ENCODE data around the gene TPPP3.
A peak's percentile ranks its signal among the peaks of the same experiment; 100 is the strongest.

TPPP3 gene

DNA sequence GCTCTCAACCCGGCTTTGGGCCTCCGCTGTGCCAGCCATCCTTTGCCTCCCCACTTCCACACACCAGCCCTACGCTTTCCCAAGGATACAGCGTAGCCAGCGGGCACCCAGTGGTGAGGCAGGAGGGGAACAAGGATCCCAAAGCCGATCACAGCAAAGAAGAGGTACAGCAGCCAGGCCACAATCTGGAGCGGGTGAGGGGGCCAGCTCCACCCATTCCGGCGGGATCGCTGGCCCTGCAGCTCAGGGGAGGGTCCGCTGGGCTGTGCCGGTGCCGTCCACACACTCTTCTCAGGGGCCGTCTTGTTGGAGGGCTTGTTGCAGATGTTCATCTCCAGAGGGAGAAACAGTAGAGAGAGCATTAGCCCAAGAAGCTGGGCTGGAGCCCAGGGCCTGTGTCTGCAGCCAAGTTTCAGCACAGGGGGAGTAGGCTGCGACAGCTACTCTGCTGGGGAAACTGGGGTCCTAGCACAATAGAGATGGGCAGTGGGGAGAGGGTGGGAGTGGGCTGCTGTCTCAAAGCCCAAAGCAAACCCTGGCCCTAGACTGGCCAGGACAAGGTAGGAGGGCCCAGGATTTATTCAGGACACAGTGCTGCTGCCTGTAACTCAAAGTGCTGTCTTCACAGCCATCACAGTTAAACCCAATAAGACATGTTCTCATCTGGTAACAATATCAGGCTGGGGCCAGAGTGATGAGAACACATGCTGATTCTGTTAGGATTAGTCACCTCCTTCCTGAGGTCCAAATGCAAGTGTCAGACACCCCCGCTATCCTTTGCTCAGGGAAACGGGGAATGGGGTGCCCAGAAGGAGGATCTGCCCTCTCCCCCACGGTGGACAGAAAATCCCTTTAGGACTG is 13.0 kb upstream of the TPPP3 start:
- H3K36me3 ChIP-seq (ENCODE audit: control insufficient read depth in 1 of 2, insufficient read depth in 2 of 2, low read length in 2 of 2) = no peaks in the 10 kb centered on the region
- peaks cover 28% of the 10 kb centered on the region for H3K79me1 ChIP-seq (ENCODE audit: low read length)
- peaks cover 21 to 23% of the 10 kb centered on the region in 2 experiments for H3K4me1 ChIP-seq (ENCODE audit: control insufficient read depth in 1 of 2, insufficient read depth in 2 of 2, low read length in 2 of 2)
- H2AFZ ChIP-seq (ENCODE audit: insufficient read depth, low read length, poor library complexity) = no peak overlapping the region
- no peaks in the 10 kb centered on the region for H3K9me3 ChIP-seq (ENCODE audit: insufficient read depth, low read depth, low read length)
- peak overlapping the region; percentile 4 for H3K4ac ChIP-seq (ENCODE audit: low read depth, low read length)
- peak overlapping the region; percentile 60 for H4K91ac ChIP-seq (ENCODE audit: low read depth, low read length)
- H3K23ac ChIP-seq (ENCODE audit: low read length) = no peak overlapping the region
- no peak overlapping the region for H3K27ac ChIP-seq (ENCODE audit: low read depth, low read length)
- no CpG with 5 or more reads among the region's 18 CpGs for WGBS (ENCODE audit: extremely low coverage, insufficient coverage, insufficient read length)
- no peak overlapping the region for H3K9ac ChIP-seq (ENCODE audit: low read length)
- peak overlapping the region; percentile 85 for H2BK12ac ChIP-seq (ENCODE audit: low read length)
- no peak overlapping the region for H4K12ac ChIP-seq (ENCODE audit: low read depth, low read length)
- peak overlapping the region; percentile 34 for H3K14ac ChIP-seq (ENCODE audit: low read length)
- H2BK120ac ChIP-seq (ENCODE audit: insufficient read depth, low read length, poor library complexity) = peak overlapping the region; percentile 33
- peak overlapping the region; percentile 55 for H2AK5ac ChIP-seq (ENCODE audit: low read length)
- peak overlapping the region; percentile 61 for H4K8ac ChIP-seq (ENCODE audit: low read depth, low read length)
- peak overlapping the region; percentile 2 for H2BK5ac ChIP-seq (ENCODE audit: low read depth, low read length, poor library complexity)
- no peak overlapping the region for H3K4me2 ChIP-seq (ENCODE audit: low read length)
- H3K18ac ChIP-seq (ENCODE audit: low read length) = peak overlapping the region; percentile 3
- no peak overlapping the region for H3K4me3 ChIP-seq (ENCODE audit: low read depth, low read length)
- no peak for DNase-seq
- no peaks in the 10 kb centered on the region for H3K27me3 ChIP-seq (ENCODE audit: insufficient read depth, low read length)
- peaks cover 3% of the 10 kb centered on the region for H3K79me2 ChIP-seq (ENCODE audit: control insufficient read depth, insufficient read depth, low read length, poor library complexity)

DNA sequence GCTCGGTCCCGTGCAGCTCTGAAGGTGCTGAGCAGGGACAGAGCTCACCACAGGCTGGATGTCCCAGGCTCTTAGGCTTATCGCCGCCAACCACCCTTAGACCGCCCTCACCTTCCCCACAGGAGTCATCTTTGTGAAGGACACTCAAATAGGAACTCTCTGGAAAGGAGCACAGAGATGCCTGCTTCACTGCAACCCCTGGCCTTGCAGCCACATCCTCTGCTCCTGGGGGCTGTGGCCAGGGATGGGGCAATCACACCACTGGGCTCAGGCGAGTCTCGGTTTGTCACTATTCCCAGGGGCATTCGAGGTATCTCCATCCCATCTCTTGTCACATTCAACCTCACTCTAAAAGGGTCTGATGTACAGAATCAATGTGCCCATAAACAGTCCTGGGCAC is 12.0 kb upstream of the TPPP3 start:
- Histone ChIP-seq H3K9ac (ENCODE audit: low read length) (no peak overlapping the region), H3K4me3 (ENCODE audit: low read depth, low read length) (no peak overlapping the region), H3K36me3 (ENCODE audit: control insufficient read depth in 1 of 2, insufficient read depth in 2 of 2, low read length in 2 of 2) (no peaks in the 10 kb centered on the region), H2AFZ (ENCODE audit: insufficient read depth, low read length, poor library complexity) (no peak overlapping the region), H3K14ac (ENCODE audit: low read length) (peak overlapping the region; percentile 75), H2AK5ac (ENCODE audit: low read length) (no peak overlapping the region), H3K79me2 (ENCODE audit: control insufficient read depth, insufficient read depth, low read length, poor library complexity) (peaks cover 3% of the 10 kb centered on the region), H3K18ac (ENCODE audit: low read length) (no peak overlapping the region), H4K12ac (ENCODE audit: low read depth, low read length) (no peak overlapping the region), H4K91ac (ENCODE audit: low read depth, low read length) (peak overlapping the region; percentile 86), H3K4ac (ENCODE audit: low read depth, low read length) (peak overlapping the region; percentile 37), H4K8ac (ENCODE audit: low read depth, low read length) (peak overlapping the region; percentile 59), H3K23ac (ENCODE audit: low read length) (no peak overlapping the region), H2BK5ac (ENCODE audit: low read depth, low read length, poor library complexity) (peak overlapping the region; percentile 44), H2BK120ac (ENCODE audit: insufficient read depth, low read length, poor library complexity) (peak overlapping the region; percentile 65), H3K79me1 (ENCODE audit: low read length) (peaks cover 28% of the 10 kb centered on the region), H3K27ac (ENCODE audit: low read depth, low read length) (peak overlapping the region; percentile 70), H2BK12ac (ENCODE audit: low read length) (peak overlapping the region; percentile 61), H3K27me3 (ENCODE audit: insufficient read depth, low read length) (no peaks in the 10 kb centered on the region), H3K4me2 (ENCODE audit: low read length) (peak overlapping the region; percentile 17), H3K9me3 (ENCODE audit: insufficient read depth, low read depth, low read length) (no peaks in the 10 kb centered on the region), H3K4me1 (ENCODE audit: control insufficient read depth in 1 of 2, insufficient read depth in 2 of 2, low read length in 2 of 2) (peaks cover 21 to 23% of the 10 kb centered on the region in 2 experiments)
- WGBS (ENCODE audit: extremely low coverage, insufficient coverage, insufficient read length) = no CpG with 5 or more reads among the region's 8 CpGs
- DNase-seq = no peak

GRCh38 chr16:67404740-67405226 is 11.5 kb upstream of the TPPP3 start:
- Histone ChIP-seq H3K27me3 (ENCODE audit: insufficient read depth, low read length) (no peaks in the 10 kb centered on the region), H3K9me3 (ENCODE audit: insufficient read depth, low read depth, low read length) (peaks cover under 1% of the 10 kb centered on the region), H3K18ac (ENCODE audit: low read length) (peak overlapping the region; percentile 55), H2BK12ac (ENCODE audit: low read length) (no peak overlapping the region), H3K4me3 (ENCODE audit: low read depth, low read length) (no peak overlapping the region), H3K23ac (ENCODE audit: low read length) (no peak overlapping the region), H2BK120ac (ENCODE audit: insufficient read depth, low read length, poor library complexity) (peak overlapping the region; percentile 69), H4K91ac (ENCODE audit: low read depth, low read length) (peak overlapping the region; percentile 86), H3K79me1 (ENCODE audit: low read length) (peaks cover 26% of the 10 kb centered on the region), H2AFZ (ENCODE audit: insufficient read depth, low read length, poor library complexity) (no peak overlapping the region), H2AK5ac (ENCODE audit: low read length) (no peak overlapping the region), H4K12ac (ENCODE audit: low read depth, low read length) (no peak overlapping the region), H2BK5ac (ENCODE audit: low read depth, low read length, poor library complexity) (peak overlapping the region; percentile 71), H3K4me2 (ENCODE audit: low read length) (peak overlapping the region; percentile 17), H3K4ac (ENCODE audit: low read depth, low read length) (no peak overlapping the region), H3K79me2 (ENCODE audit: control insufficient read depth, insufficient read depth, low read length, poor library complexity) (peaks cover 3% of the 10 kb centered on the region), H4K8ac (ENCODE audit: low read depth, low read length) (no peak overlapping the region), H3K4me1 (ENCODE audit: control insufficient read depth in 1 of 2, insufficient read depth in 2 of 2, low read length in 2 of 2) (peaks cover 21 to 23% of the 10 kb centered on the region in 2 experiments), H3K27ac (ENCODE audit: low read depth, low read length) (peak overlapping the region; percentile 72), H3K9ac (ENCODE audit: low read length) (no peak overlapping the region), H3K14ac (ENCODE audit: low read length) (peak overlapping the region; percentile 58), H3K36me3 (ENCODE audit: control insufficient read depth in 1 of 2, insufficient read depth in 2 of 2, low read length in 2 of 2) (no peaks in the 10 kb centered on the region)
- peak; percentile 98 to 99 for DNase-seq
- WGBS (ENCODE audit: extremely low coverage, insufficient coverage, insufficient read length) = no CpG with 5 or more reads among the region's 5 CpGs

DNA sequence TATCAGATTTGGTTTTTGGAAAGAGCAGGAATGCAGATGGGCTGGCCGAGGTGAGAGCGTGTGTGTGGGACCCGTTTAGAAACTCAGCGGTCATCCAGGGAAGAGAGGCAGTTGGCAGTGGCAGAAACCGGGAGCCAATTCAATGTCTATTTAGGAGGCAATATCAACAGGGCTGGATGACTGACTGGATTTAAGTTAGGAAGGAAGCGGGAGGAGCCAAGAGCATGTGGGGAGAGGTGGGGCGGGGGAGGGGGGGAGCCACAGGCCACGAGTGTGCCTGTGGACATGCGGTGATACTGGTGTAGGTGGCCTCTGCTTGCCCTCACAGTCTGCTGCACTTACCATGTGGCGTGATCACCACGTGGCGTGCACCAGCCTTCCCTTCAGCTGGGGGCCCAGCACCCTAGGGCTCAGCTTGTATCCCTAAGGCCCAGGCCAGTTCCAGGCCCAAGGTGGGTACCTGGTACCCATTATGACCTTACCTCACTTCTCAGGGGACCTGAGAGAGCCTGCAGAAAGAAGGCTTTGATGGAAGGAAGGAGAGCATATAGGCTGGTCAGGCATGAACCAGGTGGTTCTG is 10.8 kb upstream of the TPPP3 start:
- H3K9ac ChIP-seq (ENCODE audit: low read length) = no peak overlapping the region
- no peak overlapping the region for H3K4me3 ChIP-seq (ENCODE audit: low read depth, low read length)
- no peak overlapping the region for H2AFZ ChIP-seq (ENCODE audit: insufficient read depth, low read length, poor library complexity)
- peak overlapping the region; percentile 69 for H2BK120ac ChIP-seq (ENCODE audit: insufficient read depth, low read length, poor library complexity)
- H2AK5ac ChIP-seq (ENCODE audit: low read length) = peak overlapping the region; percentile 51
- H3K27me3 ChIP-seq (ENCODE audit: insufficient read depth, low read length) = no peaks in the 10 kb centered on the region
- WGBS (ENCODE audit: extremely low coverage, insufficient coverage, insufficient read length) = no CpG with 5 or more reads among the region's 12 CpGs
- no peak overlapping the region for H3K23ac ChIP-seq (ENCODE audit: low read length)
- H3K79me2 ChIP-seq (ENCODE audit: control insufficient read depth, insufficient read depth, low read length, poor library complexity) = peaks cover 3% of the 10 kb centered on the region
- peak overlapping the region; percentile 82 for H4K91ac ChIP-seq (ENCODE audit: low read depth, low read length)
- DNase-seq = no peak
- H3K4ac ChIP-seq (ENCODE audit: low read depth, low read length) = peak overlapping the region; percentile 22
- peak overlapping the region; percentile 80 for H4K8ac ChIP-seq (ENCODE audit: low read depth, low read length)
- H3K14ac ChIP-seq (ENCODE audit: low read length) = peak overlapping the region; percentile 58
- peak overlapping the region; percentile 72 for H3K27ac ChIP-seq (ENCODE audit: low read depth, low read length)
- H4K12ac ChIP-seq (ENCODE audit: low read depth, low read length) = peak overlapping the region; percentile 6
- H3K36me3 ChIP-seq (ENCODE audit: control insufficient read depth in 1 of 2, insufficient read depth in 2 of 2, low read length in 2 of 2) = no peaks in the 10 kb centered on the region
- peaks cover 2% of the 10 kb centered on the region for H3K9me3 ChIP-seq (ENCODE audit: insufficient read depth, low read depth, low read length)
- H3K79me1 ChIP-seq (ENCODE audit: low read length) = peaks cover 26% of the 10 kb centered on the region
- peaks cover 21 to 23% of the 10 kb centered on the region in 2 experiments for H3K4me1 ChIP-seq (ENCODE audit: control insufficient read depth in 1 of 2, insufficient read depth in 2 of 2, low read length in 2 of 2)
- H2BK12ac ChIP-seq (ENCODE audit: low read length) = peak overlapping the region; percentile 55
- H3K18ac ChIP-seq (ENCODE audit: low read length) = peak overlapping the region; percentile 55
- H2BK5ac ChIP-seq (ENCODE audit: low read depth, low read length, poor library complexity) = peak overlapping the region; percentile 71
- no peak overlapping the region for H3K4me2 ChIP-seq (ENCODE audit: low read length)

All from trophoblast cell (in vitro differentiated cells and primary cell).